ENCODE results near the gene ADCK2. TPM values are rescaled to one million over a fixed set of nuclear protein-coding genes. Genes with fewer than 3 reads are reported as not detected.
"Not testable (repeated sequence)": the region's sequence is repeated elsewhere in the genome, so short reads cannot be mapped to it uniquely, and the experiment has no call there.

The ADCK2 gene
- polyA plus RNA-seq, 1 donor, result 16.6 TPM

- Histone ChIP-seq H3K36me3 (ENCODE audit: control insufficient read depth, insufficient read depth, low read length) (no peaks in the 10 kb centered on the region), H3K27me3 (ENCODE audit: control insufficient read depth, insufficient read depth, low read length) (peaks cover 2% of the 10 kb centered on the region), H3K9me3 (ENCODE audit: control insufficient read depth, low read depth, low read length) (no peaks in the 10 kb centered on the region), H3K4me3 (ENCODE audit: low read length) (no peak overlapping the region), H3K27ac (ENCODE audit: low read length) (no peak overlapping the region), H3K4me1 (ENCODE audit: control insufficient read depth, insufficient read depth, low read length) (peaks cover 3% of the 10 kb centered on the region)
- DNase-seq, result no peak
- 60% methylated on average over 2 of the region's 9 CpGs for WGBS (ENCODE audit: insufficient coverage, low lambda C conversion rate)
Measured at GRCh38 chr7:140657891-140658290, 14.9 kb upstream of the ADCK2 start.

- peaks cover 2% of the 10 kb centered on the region for H3K27me3 ChIP-seq (ENCODE audit: control insufficient read depth, insufficient read depth, low read length)
- H3K36me3 ChIP-seq (ENCODE audit: control insufficient read depth, insufficient read depth, low read length), result no peaks in the 10 kb centered on the region
- H3K27ac ChIP-seq (ENCODE audit: low read length), result no peak overlapping the region
- WGBS (ENCODE audit: insufficient coverage, low lambda C conversion rate), result 92% methylated on average over 2 of the region's 8 CpGs
- peaks cover 3% of the 10 kb centered on the region for H3K4me1 ChIP-seq (ENCODE audit: control insufficient read depth, insufficient read depth, low read length)
- no peaks in the 10 kb centered on the region for H3K9me3 ChIP-seq (ENCODE audit: control insufficient read depth, low read depth, low read length)
- no peak for DNase-seq
- no peak overlapping the region for H3K4me3 ChIP-seq (ENCODE audit: low read length)
Measured at GRCh38 chr7:140659856-140660255, 12.9 kb upstream of the ADCK2 start.

- no peaks in the 10 kb centered on the region for H3K9me3 ChIP-seq (ENCODE audit: control insufficient read depth, low read depth, low read length)
- H3K27ac ChIP-seq (ENCODE audit: low read length), result no peak overlapping the region
- H3K27me3 ChIP-seq (ENCODE audit: control insufficient read depth, insufficient read depth, low read length), result peaks cover 2% of the 10 kb centered on the region
- H3K36me3 ChIP-seq (ENCODE audit: control insufficient read depth, insufficient read depth, low read length), result no peaks in the 10 kb centered on the region
- no peak for DNase-seq
- H3K4me3 ChIP-seq (ENCODE audit: low read length), result no peak overlapping the region
- no CpG with 5 or more reads among the region's 2 CpGs for WGBS (ENCODE audit: insufficient coverage, low lambda C conversion rate)
- peaks cover 3% of the 10 kb centered on the region for H3K4me1 ChIP-seq (ENCODE audit: control insufficient read depth, insufficient read depth, low read length)
Measured at GRCh38 chr7:140661124-140661523, 11.6 kb upstream of the ADCK2 start.

- H3K27me3 ChIP-seq (ENCODE audit: control insufficient read depth, insufficient read depth, low read length); H3K36me3 ChIP-seq (ENCODE audit: control insufficient read depth, insufficient read depth, low read length); H3K4me3 ChIP-seq (ENCODE audit: low read length); H3K9me3 ChIP-seq (ENCODE audit: control insufficient read depth, low read depth, low read length); DNase-seq; H3K27ac ChIP-seq (ENCODE audit: low read length); H3K4me1 ChIP-seq (ENCODE audit: control insufficient read depth, insufficient read depth, low read length): not testable (repeated sequence)
- WGBS (ENCODE audit: insufficient coverage, low lambda C conversion rate), result no CpG with 5 or more reads among the region's 2 CpGs
Measured at GRCh38 chr7:140662938-140663337, 9.8 kb upstream of the ADCK2 start.

GRCh38 chr7:140667476-140667875, 5.3 kb upstream of the ADCK2 start:
- Histone ChIP-seq H3K4me1 (ENCODE audit: control insufficient read depth, insufficient read depth, low read length) (peaks cover 5% of the 10 kb centered on the region), H3K9me3 (ENCODE audit: control insufficient read depth, low read depth, low read length) (no peaks in the 10 kb centered on the region), H3K4me3 (ENCODE audit: low read length) (no peak overlapping the region), H3K27ac (ENCODE audit: low read length) (no peak overlapping the region), H3K36me3 (ENCODE audit: control insufficient read depth, insufficient read depth, low read length) (no peaks in the 10 kb centered on the region), H3K27me3 (ENCODE audit: control insufficient read depth, insufficient read depth, low read length) (no peaks in the 10 kb centered on the region)
- WGBS (ENCODE audit: insufficient coverage, low lambda C conversion rate), result no CpG with 5 or more reads among the region's 1 CpG
- no peak for DNase-seq

- no peak for DNase-seq
- Histone ChIP-seq H3K4me1 (ENCODE audit: control insufficient read depth, insufficient read depth, low read length) (peaks cover 7% of the 10 kb centered on the region), H3K9me3 (ENCODE audit: control insufficient read depth, low read depth, low read length) (no peaks in the 10 kb centered on the region), H3K27me3 (ENCODE audit: control insufficient read depth, insufficient read depth, low read length) (no peaks in the 10 kb centered on the region), H3K27ac (ENCODE audit: low read length) (no peak overlapping the region), H3K36me3 (ENCODE audit: control insufficient read depth, insufficient read depth, low read length) (no peaks in the 10 kb centered on the region), H3K4me3 (ENCODE audit: low read length) (no peak overlapping the region)
- WGBS (ENCODE audit: insufficient coverage, low lambda C conversion rate), result no CpG with 5 or more reads among the region's 1 CpG
Measured at GRCh38 chr7:140668641-140669040, 4.1 kb upstream of the ADCK2 start.

GRCh38 chr7:140669352-140669751, 3.4 kb upstream of the ADCK2 start:
- H3K9me3 ChIP-seq (ENCODE audit: control insufficient read depth, low read depth, low read length), result no peaks in the 10 kb centered on the region
- H3K4me1 ChIP-seq (ENCODE audit: control insufficient read depth, insufficient read depth, low read length), result peaks cover 11% of the 10 kb centered on the region
- H3K27ac ChIP-seq (ENCODE audit: low read length), result no peak overlapping the region
- H3K27me3 ChIP-seq (ENCODE audit: control insufficient read depth, insufficient read depth, low read length), result no peaks in the 10 kb centered on the region
- no peaks in the 10 kb centered on the region for H3K36me3 ChIP-seq (ENCODE audit: control insufficient read depth, insufficient read depth, low read length)
- no peak overlapping the region for H3K4me3 ChIP-seq (ENCODE audit: low read length)
- DNase-seq, result no peak
- WGBS (ENCODE audit: insufficient coverage, low lambda C conversion rate), result no CpG with 5 or more reads among the region's 3 CpGs

GRCh38 chr7:140669862-140670261, 2.9 kb upstream of the ADCK2 start:
- H3K4me1 ChIP-seq (ENCODE audit: control insufficient read depth, insufficient read depth, low read length), result peaks cover 11% of the 10 kb centered on the region
- H3K4me3 ChIP-seq (ENCODE audit: low read length); H3K27me3 ChIP-seq (ENCODE audit: control insufficient read depth, insufficient read depth, low read length); H3K36me3 ChIP-seq (ENCODE audit: control insufficient read depth, insufficient read depth, low read length); DNase-seq; H3K9me3 ChIP-seq (ENCODE audit: control insufficient read depth, low read depth, low read length); H3K27ac ChIP-seq (ENCODE audit: low read length): not testable (repeated sequence)
- WGBS (ENCODE audit: insufficient coverage, low lambda C conversion rate), result 100% methylated on average over 1 of the region's 10 CpGs

- H3K36me3 ChIP-seq (ENCODE audit: control insufficient read depth, insufficient read depth, low read length), result no peaks in the 10 kb centered on the region
- no peak overlapping the region for H3K4me3 ChIP-seq (ENCODE audit: low read length)
- no CpG with 5 or more reads among the region's 4 CpGs for WGBS (ENCODE audit: insufficient coverage, low lambda C conversion rate)
- H3K27me3 ChIP-seq (ENCODE audit: control insufficient read depth, insufficient read depth, low read length), result no peaks in the 10 kb centered on the region
- H3K4me1 ChIP-seq (ENCODE audit: control insufficient read depth, insufficient read depth, low read length), result peaks cover 11% of the 10 kb centered on the region
- DNase-seq, result no peak
- H3K9me3 ChIP-seq (ENCODE audit: control insufficient read depth, low read depth, low read length), result no peaks in the 10 kb centered on the region
- H3K27ac ChIP-seq (ENCODE audit: low read length), result no peak overlapping the region
Measured at GRCh38 chr7:140670343-140670935, 2.3 kb upstream of the ADCK2 start.

- peaks cover 11% of the 10 kb centered on the region for H3K4me1 ChIP-seq (ENCODE audit: control insufficient read depth, insufficient read depth, low read length)
- no peaks in the 10 kb centered on the region for H3K9me3 ChIP-seq (ENCODE audit: control insufficient read depth, low read depth, low read length)
- H3K36me3 ChIP-seq (ENCODE audit: control insufficient read depth, insufficient read depth, low read length), result no peaks in the 10 kb centered on the region
- no peaks in the 10 kb centered on the region for H3K27me3 ChIP-seq (ENCODE audit: control insufficient read depth, insufficient read depth, low read length)
- DNase-seq, result no peak
- H3K27ac ChIP-seq (ENCODE audit: low read length), result no peak overlapping the region
- WGBS (ENCODE audit: insufficient coverage, low lambda C conversion rate), result no CpG with 5 or more reads among the region's 15 CpGs
- no peak overlapping the region for H3K4me3 ChIP-seq (ENCODE audit: low read length)
Measured at GRCh38 chr7:140671966-140672365, 779 bp upstream of the ADCK2 start.

- Histone ChIP-seq H3K9me3 (ENCODE audit: control insufficient read depth, low read depth, low read length) (no peaks in the 10 kb centered on the region), H3K4me1 (ENCODE audit: control insufficient read depth, insufficient read depth, low read length) (peaks cover 11% of the 10 kb centered on the region), H3K36me3 (ENCODE audit: control insufficient read depth, insufficient read depth, low read length) (peaks cover 3% of the 10 kb centered on the region), H3K27ac (ENCODE audit: low read length) (peak overlapping the region; percentile 42), H3K27me3 (ENCODE audit: control insufficient read depth, insufficient read depth, low read length) (no peaks in the 10 kb centered on the region), H3K4me3 (ENCODE audit: low read length) (peak overlapping the region; percentile 69)
- DNase-seq, result peak in 1 of 2 donors; percentile 82
- WGBS (ENCODE audit: insufficient coverage, low lambda C conversion rate), result 0% methylated on average over 1 of the region's 72 CpGs
Measured at GRCh38 chr7:140673063-140673773, 473 bp downstream of the ADCK2 start.

All from large intestine (tissue), 3 donors.